ENCODE measurements around the gene GNGT2.
"Not testable (repeated sequence)": the region's sequence is repeated elsewhere in the genome, so short reads cannot be mapped to it uniquely, and the experiment has no call there.

DNA sequence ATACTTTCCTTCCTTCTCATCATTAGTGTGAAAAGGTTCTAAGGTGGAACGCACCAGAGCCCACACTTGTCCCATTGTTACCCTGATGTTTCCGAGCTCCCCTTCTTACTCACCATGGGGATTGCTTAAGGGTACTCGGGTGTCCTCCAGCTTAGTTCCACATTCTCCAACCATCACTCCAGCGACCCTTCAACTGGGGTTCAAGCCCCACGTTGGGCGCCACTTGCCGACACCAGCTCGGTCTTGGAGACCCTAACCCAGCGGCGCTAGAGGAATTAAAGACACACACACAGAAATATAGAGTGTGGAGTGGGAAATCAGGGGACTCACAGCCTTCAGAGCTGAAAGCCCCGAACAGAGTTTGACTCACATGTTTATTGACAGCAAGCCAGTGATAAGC lies 34.4 kb downstream of the GNGT2 start:
- TF ChIP-seq CTCF, POLR2A (IDR thresholded peaks at IDR 0.05): not testable (repeated sequence)
